Measurements from ENCODE around the gene MYH14.
"Not testable (repeated sequence)": the region's sequence is repeated elsewhere in the genome, so short reads cannot be mapped to it uniquely, and the experiment has no call there.

The MYH14 gene

GRCh38 chr19:50331221-50331993 is 128.0 kb downstream of the MYH14 start:
- H3K4me3 ChIP-seq (ENCODE audit: low read length) = peak overlapping the region; percentile 43
- TF ChIP-seq CTCF (conservative IDR thresholded peaks at IDR 0.05; ENCODE audit: low read depth, low read length) = no peak
- DNase-seq (ENCODE audit: low read depth) = no peak

DNA sequence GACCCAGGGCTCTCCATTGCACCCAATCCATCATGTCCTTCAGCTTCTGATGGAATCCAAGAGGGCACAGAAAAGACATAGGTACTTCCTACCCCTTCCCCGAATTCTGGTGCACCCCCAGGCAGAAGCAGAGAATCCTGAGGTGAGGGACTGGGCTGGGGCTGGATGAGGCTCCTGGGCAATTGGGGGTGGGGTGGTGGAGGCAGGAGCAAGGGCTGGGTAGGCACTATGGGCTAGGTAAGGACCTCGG is 128.5 kb downstream of the MYH14 start:
- no peak for DNase-seq (ENCODE audit: low read depth)
- no peak for TF ChIP-seq CTCF (conservative IDR thresholded peaks at IDR 0.05; ENCODE audit: low read depth, low read length)
- H3K4me3 ChIP-seq (ENCODE audit: low read length) = no peak overlapping the region

GRCh38 chr19:50332244-50333038 is 129.0 kb downstream of the MYH14 start:
- no peak for TF ChIP-seq CTCF (conservative IDR thresholded peaks at IDR 0.05; ENCODE audit: low read depth, low read length)
- peak overlapping the region; percentile 65 for H3K4me3 ChIP-seq (ENCODE audit: low read length)
- DNase-seq (ENCODE audit: low read depth) = no peak

DNA sequence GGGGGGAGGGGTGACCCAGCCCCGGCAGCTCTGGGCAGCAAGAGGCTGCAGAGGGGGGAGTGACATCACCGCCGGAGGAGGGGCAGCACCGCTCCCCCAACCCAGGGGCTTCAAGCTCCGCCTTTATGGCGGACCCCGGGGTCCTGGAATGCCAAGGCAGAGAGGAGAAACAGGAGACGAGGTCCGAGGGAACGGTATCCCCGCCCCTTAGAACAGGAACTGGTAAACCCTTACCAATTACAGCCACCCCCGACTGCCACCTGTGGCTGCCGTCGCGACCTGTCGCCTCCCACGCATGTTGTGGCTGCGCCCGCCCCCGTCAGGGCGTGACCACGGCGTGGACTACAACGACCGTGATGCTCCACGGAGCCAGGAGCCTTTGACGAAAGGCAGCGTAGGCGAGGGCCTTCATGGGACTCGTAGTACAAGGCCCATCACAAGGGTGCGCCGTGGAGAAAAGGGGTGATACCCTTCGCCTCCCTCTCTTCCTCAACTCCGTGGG is 129.9 kb downstream of the MYH14 start:
- peak overlapping the region; percentile 65 for H3K4me3 ChIP-seq (ENCODE audit: low read length)
- peak; percentile 62 for DNase-seq (ENCODE audit: low read depth)
- TF ChIP-seq CTCF (conservative IDR thresholded peaks at IDR 0.05; ENCODE audit: low read depth, low read length) = no peak

DNA sequence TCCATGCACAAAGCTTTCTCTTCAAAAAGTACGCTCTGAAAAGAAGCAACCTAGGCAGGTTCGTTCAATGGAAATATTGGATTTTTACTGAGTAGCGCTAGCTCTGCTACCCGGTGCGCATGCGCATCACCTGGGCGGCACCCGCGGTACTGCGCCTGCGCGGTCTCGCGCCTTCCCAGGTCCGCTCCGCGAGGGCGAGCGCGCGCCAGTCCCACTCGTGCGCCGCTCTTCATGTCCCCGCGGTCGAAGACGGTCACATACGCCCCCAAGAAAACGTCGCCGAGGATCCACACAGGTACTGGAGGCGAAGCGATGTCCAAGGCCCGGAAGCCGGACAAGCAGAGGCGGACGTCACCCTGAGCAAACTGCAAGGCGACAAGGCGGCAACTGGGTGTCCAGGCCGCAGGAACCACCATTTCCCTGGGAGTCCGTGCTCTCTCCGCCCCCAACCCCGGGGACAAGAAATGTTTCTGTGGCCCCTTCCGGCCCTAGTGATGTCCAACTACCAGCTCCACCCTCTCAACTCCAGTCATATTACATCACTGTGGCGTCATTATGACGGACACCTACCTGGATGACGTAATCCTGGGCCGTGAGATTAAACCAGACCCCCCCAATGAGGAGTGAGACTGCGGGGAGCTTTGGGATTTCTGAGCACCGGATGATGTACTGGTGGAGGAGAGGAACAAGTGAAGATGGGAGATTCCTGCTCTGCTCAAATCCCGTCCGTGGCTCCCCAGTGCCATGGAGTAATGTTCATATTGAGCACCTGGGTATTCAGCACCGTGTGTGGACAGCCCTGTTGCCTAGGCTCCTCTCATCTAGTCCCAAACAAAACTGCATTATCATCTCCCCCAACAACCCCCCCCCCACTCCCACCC is 130.6 kb downstream of the MYH14 start:
- no peak for DNase-seq (ENCODE audit: low read depth)
- H3K4me3 ChIP-seq (ENCODE audit: low read length) = peak overlapping the region; percentile 65
- no peak for TF ChIP-seq CTCF (conservative IDR thresholded peaks at IDR 0.05; ENCODE audit: low read depth, low read length)

GRCh38 chr19:50334741-50335421 is 131.5 kb downstream of the MYH14 start:
- no peak overlapping the region for H3K4me3 ChIP-seq (ENCODE audit: low read length)
- no peak for TF ChIP-seq CTCF (conservative IDR thresholded peaks at IDR 0.05; ENCODE audit: low read depth, low read length)
- no peak for DNase-seq (ENCODE audit: low read depth)

GRCh38 chr19:50337031-50337430 is 133.6 kb downstream of the MYH14 start:
- H3K4me3 ChIP-seq (ENCODE audit: low read length); DNase-seq (ENCODE audit: low read depth): not testable (repeated sequence)

Data from retinal pigment epithelial cell (primary cell).